Glutamatergic neuron (in vitro differentiated cells): ENCODE measurements around the gene ADGRD1. TPM values are rescaled to one million over a fixed set of nuclear protein-coding genes. Genes with fewer than 3 reads are reported as not detected.

Source experiments
- DNase-seq: peaks from one replicate; pipeline ENCODE4 v3.0.0; 2022
- H3K27ac Mint-ChIP-seq: one replicate; pipeline ENCODE4 v1.8.0; 2020; ENCODE audit warnings: mild to moderate bottlenecking, mixed read lengths, inconsistent platforms; ENCODE audit not compliant: unreplicated experiment
- H3K27me3 Mint-ChIP-seq: one replicate; pipeline ENCODE4 v1.8.0; 2020; ENCODE audit warnings: mild to moderate bottlenecking, moderate library complexity, mixed read lengths, inconsistent platforms; ENCODE audit not compliant: unreplicated experiment
- H3K36me3 Mint-ChIP-seq: one replicate; pipeline ENCODE4 v1.8.0; 2020; ENCODE audit warnings: mild to moderate bottlenecking, mixed read lengths, inconsistent platforms; ENCODE audit not compliant: unreplicated experiment
- H3K4me1 Mint-ChIP-seq: one replicate; pipeline ENCODE4 v1.8.0; 2020; ENCODE audit warnings: mild to moderate bottlenecking, low read depth, mixed read lengths, inconsistent platforms; ENCODE audit not compliant: unreplicated experiment
- H3K4me3 Mint-ChIP-seq: one replicate; pipeline ENCODE4 v1.8.0; 2020; ENCODE audit warnings: mild to moderate bottlenecking, mixed read lengths, inconsistent platforms; ENCODE audit not compliant: unreplicated experiment
- H3K9me3 Mint-ChIP-seq: one replicate; pipeline ENCODE4 v1.8.0; 2020; ENCODE audit warnings: mild to moderate bottlenecking, moderate library complexity, mixed read lengths, inconsistent platforms; ENCODE audit not compliant: unreplicated experiment
- total RNA-seq: library from RNA; stranded (reverse); fragmentation: NEBNext Ultra II Directional; extraction: Animal tissue kit (Norgen Biotek cat#: 25700); gene quantifications from one replicate; pipeline ENCODE4 v1.2.1, GENCODE V29; 2021; ENCODE audit not compliant: unreplicated experiment
- TF ChIP-seq, protein P1 (sequence below): fragments of 200-600 bp; sonication (generic); IDR thresholded peaks from one replicate; pipeline ENCODE4 v1.5.0; 2021; ENCODE audit not compliant: partially characterized antibody, unreplicated experiment

ADGRD1 gene
- total RNA-seq, 1 donor from 2014 or later: 0.96 TPM

DNA sequence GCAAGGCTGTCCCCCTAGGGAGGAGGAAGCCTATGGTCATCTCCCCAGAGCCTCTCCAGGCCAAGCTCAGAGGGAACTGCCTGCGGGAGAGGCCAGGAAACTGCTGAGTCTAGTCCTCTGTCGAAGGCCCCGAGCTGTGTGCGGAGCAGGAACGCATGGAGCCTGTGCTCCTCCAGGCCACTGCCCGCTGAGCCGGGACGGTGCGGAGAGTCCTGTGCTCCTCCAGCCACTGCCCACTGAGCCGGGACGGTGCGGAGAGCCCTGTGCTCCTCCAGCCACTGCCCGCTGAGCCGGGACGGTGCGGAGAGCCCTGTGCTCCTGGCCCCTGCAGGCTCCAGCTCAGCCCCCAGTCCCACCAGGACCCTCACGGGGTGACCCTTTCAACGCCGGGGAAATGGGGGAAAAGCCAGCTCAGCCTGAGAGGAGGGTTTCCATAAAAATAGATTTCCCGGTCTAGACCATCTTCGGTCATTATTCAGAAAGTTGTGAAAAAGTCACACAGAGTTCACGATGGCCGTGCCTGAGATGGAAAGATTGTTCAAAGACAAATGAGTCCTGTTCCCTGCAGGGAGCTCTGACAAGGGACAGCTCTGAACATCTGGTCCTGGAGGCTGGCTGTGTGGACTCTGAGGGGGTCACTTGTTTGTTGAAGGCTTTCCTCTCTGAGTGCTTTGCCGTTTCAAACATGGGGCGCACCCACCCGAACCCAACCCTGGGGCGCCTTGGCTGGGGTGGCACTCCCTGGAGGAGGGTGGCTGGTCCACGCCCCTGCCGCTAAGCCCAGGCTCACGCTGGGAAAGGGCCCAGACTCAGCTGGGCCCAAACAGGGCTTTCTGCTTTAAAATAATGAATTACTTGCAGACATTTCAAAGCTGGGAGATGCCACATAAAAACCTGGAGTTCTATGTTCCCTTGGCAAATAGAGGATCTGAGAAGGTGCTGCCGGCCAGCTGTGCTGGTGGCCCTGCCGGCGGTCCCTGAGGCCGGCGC lies 85.5 kb downstream of the ADGRD1 start:
- no peak for DNase-seq
- Mint-ChIP-seq H3K27ac (no peak overlapping the region), H3K4me1 (peaks cover 16% of the 10 kb centered on the region), H3K27me3 (peaks cover 14% of the 10 kb centered on the region), H3K36me3 (no peaks in the 10 kb centered on the region), H3K9me3 (peaks cover 11% of the 10 kb centered on the region), H3K4me3 (no peak overlapping the region)
- TF ChIP-seq, protein P1, sequence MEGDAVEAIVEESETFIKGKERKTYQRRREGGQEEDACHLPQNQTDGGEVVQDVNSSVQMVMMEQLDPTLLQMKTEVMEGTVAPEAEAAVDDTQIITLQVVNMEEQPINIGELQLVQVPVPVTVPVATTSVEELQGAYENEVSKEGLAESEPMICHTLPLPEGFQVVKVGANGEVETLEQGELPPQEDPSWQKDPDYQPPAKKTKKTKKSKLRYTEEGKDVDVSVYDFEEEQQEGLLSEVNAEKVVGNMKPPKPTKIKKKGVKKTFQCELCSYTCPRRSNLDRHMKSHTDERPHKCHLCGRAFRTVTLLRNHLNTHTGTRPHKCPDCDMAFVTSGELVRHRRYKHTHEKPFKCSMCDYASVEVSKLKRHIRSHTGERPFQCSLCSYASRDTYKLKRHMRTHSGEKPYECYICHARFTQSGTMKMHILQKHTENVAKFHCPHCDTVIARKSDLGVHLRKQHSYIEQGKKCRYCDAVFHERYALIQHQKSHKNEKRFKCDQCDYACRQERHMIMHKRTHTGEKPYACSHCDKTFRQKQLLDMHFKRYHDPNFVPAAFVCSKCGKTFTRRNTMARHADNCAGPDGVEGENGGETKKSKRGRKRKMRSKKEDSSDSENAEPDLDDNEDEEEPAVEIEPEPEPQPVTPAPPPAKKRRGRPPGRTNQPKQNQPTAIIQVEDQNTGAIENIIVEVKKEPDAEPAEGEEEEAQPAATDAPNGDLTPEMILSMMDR: no peak

DNA sequence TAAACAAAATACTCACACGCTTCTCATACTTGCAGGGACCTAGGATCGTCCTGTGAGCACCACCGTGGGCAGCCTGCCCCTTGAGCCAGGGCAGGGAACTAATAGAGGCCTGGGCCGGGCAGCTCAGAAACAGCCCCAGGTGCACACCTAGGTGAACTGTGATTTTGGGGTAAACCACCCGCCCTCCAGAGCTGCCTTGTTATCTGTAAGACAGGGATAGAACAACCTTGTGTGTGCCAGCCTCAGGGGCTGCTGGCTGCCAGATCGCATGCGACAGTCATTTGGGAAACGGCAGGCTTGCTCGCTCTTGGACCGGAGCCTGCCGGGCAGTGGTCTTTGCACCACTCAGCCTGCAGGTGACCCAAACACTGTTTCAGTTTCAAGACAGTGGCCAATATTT lies 86.8 kb downstream of the ADGRD1 start:
- no peak for DNase-seq
- peaks cover 9% of the 10 kb centered on the region for H3K9me3 Mint-ChIP-seq
- H3K36me3 Mint-ChIP-seq: no peaks in the 10 kb centered on the region
- H3K4me1 Mint-ChIP-seq: peaks cover 13% of the 10 kb centered on the region
- H3K27ac Mint-ChIP-seq: no peak overlapping the region
- H3K4me3 Mint-ChIP-seq: no peak overlapping the region
- H3K27me3 Mint-ChIP-seq: peaks cover 13% of the 10 kb centered on the region
- TF ChIP-seq, protein P1: no peak

DNA sequence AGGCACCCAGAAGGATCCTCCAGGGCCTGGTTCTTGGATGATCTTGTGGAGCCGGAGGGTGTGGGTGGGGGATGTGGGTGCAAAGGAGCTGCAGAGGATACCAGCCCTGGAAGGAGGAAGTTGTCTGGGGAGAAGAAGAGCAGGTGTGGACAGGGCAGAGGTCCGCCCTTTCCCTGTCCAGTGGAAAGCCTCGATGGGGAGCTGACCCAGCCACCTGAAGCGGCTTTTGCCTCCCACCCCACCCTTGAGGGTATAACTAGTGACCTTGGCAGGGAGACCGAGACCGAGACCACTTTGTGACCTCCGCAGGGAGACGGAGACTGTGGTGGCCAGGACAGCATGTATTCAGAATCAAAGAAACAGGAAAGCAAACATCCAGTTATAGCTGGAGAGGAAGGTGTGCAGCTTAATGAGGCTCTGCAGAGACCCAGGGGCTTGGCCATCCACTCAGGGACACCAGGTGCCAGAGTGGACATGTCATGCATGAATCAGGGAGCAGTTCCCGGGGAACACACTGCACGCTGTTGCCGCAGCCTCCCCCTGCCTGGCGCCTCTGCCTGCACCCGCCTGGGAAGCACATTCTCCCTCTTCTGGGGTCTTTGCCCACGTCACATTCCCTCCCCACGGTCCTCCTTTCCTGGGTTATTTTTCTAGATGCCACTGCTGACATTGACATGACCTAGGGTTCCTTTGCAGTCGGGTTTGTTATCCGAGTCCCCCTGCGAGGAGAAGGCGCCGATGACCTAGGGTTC lies 87.7 kb downstream of the ADGRD1 start:
- H3K36me3 Mint-ChIP-seq: no peaks in the 10 kb centered on the region
- peaks cover 12% of the 10 kb centered on the region for H3K4me1 Mint-ChIP-seq
- H3K9me3 Mint-ChIP-seq: peaks cover 7% of the 10 kb centered on the region
- DNase-seq: no peak
- TF ChIP-seq, protein P1: no peak
- H3K27me3 Mint-ChIP-seq: peaks cover 12% of the 10 kb centered on the region
- H3K4me3 Mint-ChIP-seq: no peak overlapping the region
- no peak overlapping the region for H3K27ac Mint-ChIP-seq

DNA sequence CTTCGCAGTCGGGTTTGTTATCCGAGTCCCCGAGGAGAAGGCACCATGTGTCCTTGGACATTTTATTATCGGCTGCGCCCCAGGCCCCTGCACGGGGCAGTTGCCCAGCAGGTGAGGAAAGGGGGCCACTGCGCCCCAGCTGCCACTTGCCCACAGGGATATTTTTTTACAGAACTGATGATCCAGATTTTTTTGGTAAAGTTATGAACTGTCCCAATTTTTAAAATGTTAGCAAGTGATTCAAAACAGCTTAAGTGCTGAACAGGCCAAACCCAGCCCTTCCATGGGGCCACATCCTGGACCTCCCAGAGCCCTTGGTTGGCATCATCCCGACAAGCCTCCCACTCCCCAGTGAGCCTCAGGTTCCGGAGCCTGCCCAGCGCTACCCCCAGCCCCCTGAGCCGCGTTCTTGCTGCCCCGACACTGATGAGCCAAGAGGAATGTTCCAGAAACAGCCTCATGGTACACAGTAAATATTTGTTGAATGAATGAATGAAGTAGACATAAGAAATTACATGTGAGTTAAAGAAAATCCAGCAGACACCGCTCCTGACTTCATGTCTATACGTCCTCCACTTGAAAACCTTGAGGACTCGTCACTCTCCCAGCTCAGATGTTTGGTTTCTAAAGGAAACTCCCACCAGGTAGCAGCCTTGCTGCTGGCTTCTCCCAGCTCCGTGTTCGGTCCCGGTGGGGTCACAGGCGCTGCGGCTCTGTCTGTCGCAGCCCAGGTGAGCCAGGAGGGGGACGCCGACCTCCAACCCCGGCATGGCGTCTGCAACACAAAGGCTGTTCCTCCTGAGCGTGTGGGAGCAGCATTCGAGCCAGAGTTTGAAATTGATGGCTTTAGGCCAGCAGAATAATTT lies 88.5 kb downstream of the ADGRD1 start:
- Mint-ChIP-seq H3K9me3 (peaks cover 4% of the 10 kb centered on the region), H3K4me3 (no peak overlapping the region), H3K27me3 (peaks cover 8% of the 10 kb centered on the region), H3K36me3 (no peaks in the 10 kb centered on the region), H3K4me1 (peaks cover 12% of the 10 kb centered on the region), H3K27ac (no peak overlapping the region)
- DNase-seq: no peak
- TF ChIP-seq, protein P1: no peak
